ENCODE measurements around the gene MARCO. TPM values are rescaled to one million over a fixed set of nuclear protein-coding genes. Genes with fewer than 3 reads are reported as not detected.

The MARCO gene, protein sequence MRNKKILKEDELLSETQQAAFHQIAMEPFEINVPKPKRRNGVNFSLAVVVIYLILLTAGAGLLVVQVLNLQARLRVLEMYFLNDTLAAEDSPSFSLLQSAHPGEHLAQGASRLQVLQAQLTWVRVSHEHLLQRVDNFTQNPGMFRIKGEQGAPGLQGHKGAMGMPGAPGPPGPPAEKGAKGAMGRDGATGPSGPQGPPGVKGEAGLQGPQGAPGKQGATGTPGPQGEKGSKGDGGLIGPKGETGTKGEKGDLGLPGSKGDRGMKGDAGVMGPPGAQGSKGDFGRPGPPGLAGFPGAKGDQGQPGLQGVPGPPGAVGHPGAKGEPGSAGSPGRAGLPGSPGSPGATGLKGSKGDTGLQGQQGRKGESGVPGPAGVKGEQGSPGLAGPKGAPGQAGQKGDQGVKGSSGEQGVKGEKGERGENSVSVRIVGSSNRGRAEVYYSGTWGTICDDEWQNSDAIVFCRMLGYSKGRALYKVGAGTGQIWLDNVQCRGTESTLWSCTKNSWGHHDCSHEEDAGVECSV
- 1 to 10 TPM in 1 of 4 donors, under 1 TPM in 1, not detected in 2; 0.22 to 6.2 TPM for polyA plus RNA-seq (ENCODE audit: insufficient read length in 4 of 4)

DNA sequence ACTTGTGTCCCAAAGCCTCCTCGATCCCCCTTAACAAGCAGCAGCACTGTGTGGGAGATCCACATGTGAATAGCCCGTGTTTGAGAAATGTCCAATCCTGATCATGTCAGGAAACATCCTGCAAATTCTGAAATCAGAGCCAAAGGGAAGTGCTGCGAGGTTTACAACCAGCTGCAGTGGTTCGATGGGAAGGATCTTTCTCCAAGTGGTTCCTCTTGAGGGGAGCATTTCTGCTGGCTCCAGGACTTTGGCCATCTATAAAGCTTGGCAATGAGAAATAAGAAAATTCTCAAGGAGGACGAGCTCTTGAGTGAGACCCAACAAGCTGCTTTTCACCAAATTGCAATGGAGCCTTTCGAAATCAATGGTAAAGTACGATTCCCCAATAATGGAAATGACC, at the start of gene MARCO:
Gene MARCO, plus strand, starts transcription at position 164 of the 400 bp plus-strand sequence. Its CDS starts 107 bp downstream, at position 271.
- no peak for DNase-seq (ENCODE audit: low read depth in 4 of 4, low spot score in 3 of 4)

DNA sequence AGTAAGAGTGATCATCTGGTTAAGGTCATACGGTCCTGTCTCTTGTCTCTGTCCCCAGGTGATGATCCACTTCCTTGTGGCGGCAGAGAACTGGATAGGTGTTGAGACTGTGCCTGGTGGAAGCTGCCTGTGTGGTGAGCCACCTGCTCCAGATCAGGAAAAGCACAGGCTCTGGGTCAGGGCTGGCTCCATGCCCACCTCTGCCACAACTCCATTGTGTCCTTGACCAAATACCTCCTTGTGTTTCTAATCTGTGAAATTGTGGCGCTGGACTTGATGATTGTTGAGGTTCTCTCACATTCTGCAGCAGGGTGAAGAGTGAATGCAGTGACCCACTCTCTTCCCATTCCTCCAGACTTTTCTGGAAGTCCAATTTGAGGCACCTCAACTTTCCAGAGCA, 48.9 kb upstream of the MARCO start:
- no peak for DNase-seq (ENCODE audit: low read depth in 4 of 4, low spot score in 3 of 4)

DNA sequence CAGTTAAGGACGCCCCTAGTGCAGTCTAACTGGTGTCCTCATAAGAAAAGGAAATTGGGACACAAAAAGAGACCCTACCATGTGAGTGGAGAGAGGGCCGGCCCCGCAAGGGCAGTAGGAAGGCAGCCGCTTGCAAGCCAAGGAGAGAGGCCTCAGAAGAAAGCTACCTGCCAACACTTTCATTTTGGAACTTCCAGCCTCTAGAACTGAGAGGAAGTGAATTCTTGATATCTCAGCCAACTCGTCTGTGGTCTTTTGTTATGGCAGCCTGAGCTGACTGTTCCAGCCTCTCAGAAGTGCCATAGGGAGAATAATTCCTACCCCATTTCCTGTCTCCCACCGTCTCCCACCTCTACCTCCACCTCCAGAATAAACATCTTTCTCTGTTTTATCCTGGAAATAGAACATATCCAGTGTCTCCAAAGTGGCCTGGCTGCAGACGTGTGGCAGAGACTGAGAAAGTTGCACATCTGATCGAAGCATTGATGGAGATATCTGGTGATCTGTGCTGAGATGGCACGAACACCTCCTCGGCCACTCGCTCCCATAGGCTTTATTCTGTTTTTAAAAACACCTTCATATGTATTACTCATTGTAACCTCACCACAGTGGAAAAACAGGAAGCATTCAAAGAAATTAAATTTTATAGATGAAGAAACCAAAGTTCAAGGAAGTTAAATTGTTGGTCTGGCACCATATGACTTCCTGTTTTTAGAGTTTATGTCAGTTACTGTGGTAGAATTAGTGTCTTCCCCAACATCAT, 39.5 kb upstream of the MARCO start:
- DNase-seq (ENCODE audit: low read depth in 4 of 4, low spot score in 3 of 4): no peak

DNA sequence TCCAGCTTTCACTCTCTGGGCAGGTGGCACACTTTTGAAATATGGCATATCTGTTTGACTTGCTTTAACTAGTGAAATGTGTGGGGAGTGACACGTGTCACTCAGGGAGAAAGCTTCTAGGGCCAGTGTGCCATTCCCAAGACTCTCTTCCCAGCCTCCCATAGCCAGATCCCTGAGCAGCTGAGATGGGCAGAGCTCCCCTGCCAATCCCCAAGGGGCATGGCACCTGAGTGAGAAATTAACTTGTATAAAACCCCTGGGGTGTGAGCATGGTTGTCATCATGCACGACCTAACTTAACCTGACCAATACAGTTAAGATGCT, 39.0 kb upstream of the MARCO start:
- DNase-seq (ENCODE audit: low read depth in 4 of 4, low spot score in 3 of 4): no peak

DNA sequence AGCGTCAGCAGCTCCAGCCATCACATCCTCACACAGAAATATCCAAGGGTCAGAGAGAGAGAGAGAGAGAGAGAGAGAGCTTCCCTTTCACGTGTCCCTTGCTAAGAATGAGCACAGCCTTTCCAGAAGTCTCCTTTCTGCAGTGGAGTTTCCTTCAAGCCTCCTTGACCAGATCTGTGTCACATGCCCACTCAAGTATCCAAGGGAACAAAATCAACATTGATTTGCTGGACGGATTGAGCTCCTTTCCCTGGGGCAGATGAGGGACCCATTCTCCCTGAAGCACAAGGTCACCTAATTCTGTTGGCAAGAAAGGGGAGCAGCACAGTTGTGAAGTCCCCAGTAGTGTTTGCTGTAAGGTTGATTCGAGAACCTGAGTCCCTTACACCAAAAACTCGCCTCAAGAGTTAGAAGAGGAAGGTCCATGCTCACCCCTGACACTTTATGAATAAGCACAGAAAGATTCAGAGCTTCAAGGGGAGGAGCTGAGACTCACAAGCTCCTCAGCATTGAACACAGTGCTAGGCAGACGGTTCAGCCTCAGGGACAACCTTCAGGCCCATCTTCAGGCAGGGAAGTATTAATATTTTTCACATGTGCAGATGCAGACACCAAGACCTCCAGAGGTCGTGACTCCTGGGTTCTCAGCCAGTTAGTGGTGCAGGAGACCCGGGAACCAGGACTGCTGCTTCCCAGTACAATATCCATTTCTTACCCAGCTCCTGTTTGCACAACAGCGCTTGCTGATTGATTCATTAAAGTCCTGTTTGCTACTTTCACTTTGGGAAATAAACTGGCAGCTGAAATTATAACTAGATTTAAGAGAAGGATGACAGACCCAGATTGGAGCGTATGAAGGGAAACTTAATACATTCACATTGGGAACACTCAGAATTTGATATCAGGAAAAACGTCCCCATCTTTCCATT, 38.2 kb upstream of the MARCO start:
- DNase-seq (ENCODE audit: low read depth in 4 of 4, low spot score in 3 of 4): no peak

DNA sequence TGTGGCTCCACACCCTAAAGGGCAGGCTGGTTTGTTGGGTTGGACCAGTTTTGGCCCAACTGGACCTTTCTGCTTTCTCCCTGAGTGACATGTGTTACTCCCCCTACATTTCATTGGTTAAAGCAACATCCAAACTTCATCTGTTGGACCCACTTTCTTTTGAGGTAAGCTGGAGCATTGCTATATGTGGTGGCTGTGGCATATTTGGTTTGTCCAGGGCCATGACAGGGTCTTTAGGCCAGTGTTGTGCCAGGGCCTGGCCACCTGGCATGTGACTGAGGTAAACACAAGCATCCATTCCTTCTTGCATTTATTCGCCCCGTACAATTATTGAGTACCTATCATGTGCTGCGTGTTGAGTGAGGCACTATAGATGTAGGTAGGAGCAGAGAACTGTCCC, 36.8 kb upstream of the MARCO start:
- DNase-seq (ENCODE audit: low read depth in 4 of 4, low spot score in 3 of 4): no peak

DNA sequence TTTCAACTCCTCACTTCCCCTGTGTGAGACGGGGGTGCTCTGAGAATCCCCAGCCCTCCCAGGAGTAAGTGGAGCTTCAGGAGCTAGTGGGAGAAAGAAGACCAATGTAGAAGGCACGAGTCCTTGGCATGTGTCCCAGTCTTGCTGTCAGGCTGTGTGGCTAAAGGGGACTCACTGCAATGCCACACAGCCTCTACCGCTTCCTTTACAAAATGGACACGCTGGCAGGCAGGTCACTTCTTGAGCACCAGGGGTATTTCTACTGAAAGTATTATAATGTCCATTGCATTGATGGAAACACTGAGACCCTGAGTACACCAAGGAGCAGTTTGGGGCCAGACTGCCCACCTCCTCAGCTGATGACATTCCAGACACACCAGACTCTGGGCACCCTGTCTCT, 35.8 kb upstream of the MARCO start:
- DNase-seq (ENCODE audit: low read depth in 4 of 4, low spot score in 3 of 4): no peak

DNA sequence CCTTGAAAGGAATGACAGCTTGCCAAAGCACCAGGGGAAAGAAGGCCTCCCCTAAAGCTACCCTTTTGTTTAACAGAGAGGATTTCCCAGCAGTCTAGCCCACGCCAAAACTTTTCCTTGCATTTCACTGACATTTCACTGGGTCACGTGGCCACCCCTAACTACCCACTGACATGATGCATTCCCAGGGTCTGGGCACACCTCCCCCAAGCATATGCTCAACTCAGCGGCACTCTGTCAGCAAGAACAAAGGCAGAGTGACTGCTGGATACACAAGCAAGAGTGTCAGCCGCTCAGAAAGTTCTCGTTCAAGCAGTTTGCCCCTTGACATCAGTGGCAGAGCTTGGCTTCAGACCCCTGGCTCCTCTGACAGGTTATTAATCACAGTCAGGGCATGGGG, 34.2 kb upstream of the MARCO start:
- DNase-seq (ENCODE audit: low read depth in 4 of 4, low spot score in 3 of 4): no peak

DNA sequence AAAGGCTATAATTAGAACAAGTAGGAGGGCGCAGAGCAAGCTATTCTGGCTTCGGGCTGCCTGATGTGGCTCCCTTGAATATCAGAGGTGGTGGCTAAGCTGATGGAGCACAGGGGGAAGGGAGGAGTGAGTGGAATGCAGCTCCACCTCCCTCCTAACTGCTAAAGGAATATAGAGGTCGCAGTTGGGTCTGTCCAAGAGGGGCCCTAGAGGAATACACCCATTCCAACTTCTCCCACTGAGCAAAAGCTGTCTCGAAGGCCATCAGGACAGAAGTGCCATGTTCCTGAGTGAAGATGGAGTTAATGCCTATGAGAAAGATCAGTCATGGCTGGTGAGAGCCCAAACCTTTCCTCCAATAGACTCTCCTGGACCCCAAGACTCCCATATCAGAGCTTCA, 32.8 kb upstream of the MARCO start:
- DNase-seq (ENCODE audit: low read depth in 4 of 4, low spot score in 3 of 4): no peak

DNA sequence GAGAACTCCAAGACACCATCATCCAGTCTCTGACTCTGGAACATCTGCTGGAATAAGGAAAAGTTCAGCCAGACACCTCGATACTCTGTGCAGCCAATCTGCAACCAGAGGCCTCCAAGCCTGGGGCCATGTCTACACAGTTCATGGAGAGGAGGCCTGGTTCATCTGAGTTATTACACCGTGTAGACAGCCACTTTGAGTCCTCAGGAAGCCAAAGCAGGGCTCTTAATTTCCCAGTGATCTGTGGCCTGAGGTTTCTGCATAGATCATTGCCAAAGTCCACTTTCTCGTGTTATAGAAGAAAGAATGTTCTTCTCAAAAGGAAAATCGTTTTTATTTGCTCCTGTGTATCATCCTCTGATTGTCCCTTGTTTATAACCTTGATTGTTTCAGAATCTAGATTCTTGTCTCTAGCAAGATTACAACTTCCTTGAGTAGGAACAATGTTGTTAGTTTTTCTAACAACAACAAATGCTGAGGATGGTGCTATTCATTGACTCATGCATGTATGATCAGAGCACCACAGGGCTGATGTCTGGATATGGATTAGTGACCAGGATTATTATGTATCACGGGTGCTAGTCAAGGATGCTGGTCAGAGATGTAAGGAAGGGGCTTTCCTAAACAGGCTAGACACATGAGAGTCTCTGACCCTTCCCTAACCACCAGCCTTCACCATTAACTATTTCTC, 30.7 kb upstream of the MARCO start:
- no peak for DNase-seq (ENCODE audit: low read depth in 4 of 4, low spot score in 3 of 4)

DNA sequence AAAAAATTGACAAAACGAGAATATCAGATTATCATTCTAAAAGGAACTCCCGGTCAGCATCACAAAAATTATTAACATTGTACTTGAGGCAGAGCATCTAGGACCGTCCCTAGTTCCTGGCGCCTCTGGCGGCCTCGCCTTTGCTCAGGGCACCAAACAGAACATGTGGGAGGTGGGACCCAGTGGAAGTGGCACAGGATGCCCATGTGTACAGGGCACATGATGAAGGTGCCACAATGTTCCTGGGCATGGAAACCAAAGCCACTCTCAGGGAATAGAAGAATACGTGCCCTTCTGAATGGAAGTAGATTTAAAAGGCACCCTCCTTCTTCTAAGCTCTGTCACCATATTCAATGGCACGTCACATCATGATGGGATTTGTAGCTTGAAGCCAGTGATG, 30.1 kb upstream of the MARCO start:
- DNase-seq (ENCODE audit: low read depth in 4 of 4, low spot score in 3 of 4): no peak

DNA sequence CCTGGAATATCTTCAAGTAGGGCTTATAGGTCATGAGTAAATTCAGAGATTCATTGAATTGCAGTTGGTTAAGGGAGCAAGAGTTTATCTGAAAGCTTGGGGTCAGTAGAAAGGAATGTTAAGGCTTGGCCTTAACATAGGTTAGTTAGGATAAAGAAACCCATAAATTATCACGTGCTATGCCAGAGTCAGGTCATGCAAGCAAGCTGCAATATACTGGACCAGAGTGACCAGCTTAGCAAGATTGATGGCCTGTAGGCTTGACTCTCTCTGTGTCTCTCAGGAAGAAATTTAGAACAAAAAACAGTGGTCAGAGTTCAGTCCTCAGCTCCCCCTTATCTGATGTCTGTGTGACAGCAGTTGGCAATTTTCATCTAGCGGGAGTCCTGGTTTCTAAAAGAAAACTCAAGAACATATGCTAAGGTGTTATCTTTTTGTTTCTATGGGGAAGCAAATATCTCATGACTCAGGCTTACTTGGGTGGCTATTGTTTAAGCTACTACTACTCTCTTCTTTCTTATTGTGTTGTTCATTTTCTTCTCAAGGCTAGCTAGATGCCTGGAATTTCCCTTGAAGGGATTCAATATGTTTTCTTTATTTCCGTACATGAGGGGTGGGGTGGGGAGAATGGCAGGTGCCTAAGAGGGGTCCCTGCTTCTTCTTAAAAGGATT, 28.7 kb upstream of the MARCO start:
- DNase-seq (ENCODE audit: low read depth in 4 of 4, low spot score in 3 of 4): no peak

DNA sequence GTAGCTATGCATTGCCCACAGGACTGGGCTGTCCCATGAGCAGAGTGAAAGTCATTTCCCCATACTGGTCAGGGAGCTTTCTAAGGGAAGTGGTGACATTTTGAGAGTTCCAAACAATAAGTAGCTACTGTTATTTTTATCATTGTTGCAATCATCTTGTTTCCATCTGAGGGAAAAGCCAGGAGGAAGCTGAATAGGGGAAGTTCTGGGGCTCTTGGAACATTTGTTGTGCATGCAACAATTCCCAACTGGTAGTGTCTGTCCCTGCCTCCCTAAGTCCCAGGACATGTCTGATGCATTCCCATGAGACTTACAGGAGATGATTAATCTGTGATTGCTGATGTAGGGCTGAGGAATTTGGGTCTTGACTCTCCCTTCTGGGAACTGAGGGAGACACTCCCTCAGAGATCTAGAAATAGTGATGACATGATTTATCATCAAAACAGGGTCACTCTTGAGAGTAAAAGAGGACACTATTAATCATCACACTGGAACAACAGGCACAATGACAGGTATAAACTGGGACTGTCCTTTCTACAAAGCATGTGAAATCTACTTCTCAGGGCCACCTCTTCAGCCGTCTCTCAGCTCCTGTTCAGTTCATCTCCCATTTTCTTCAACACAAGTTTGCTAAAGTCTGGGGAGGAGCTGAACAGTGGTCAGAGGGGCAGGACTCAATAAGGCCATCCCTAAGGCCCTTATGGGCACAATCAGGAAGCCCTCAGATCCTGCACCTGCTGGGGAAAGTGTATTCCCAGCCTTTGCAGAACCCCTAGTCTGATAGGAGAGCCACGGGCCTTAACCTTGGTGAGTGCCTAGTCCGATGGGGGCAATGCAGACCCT, 28.0 kb upstream of the MARCO start:
- no peak for DNase-seq (ENCODE audit: low read depth in 4 of 4, low spot score in 3 of 4)

DNA sequence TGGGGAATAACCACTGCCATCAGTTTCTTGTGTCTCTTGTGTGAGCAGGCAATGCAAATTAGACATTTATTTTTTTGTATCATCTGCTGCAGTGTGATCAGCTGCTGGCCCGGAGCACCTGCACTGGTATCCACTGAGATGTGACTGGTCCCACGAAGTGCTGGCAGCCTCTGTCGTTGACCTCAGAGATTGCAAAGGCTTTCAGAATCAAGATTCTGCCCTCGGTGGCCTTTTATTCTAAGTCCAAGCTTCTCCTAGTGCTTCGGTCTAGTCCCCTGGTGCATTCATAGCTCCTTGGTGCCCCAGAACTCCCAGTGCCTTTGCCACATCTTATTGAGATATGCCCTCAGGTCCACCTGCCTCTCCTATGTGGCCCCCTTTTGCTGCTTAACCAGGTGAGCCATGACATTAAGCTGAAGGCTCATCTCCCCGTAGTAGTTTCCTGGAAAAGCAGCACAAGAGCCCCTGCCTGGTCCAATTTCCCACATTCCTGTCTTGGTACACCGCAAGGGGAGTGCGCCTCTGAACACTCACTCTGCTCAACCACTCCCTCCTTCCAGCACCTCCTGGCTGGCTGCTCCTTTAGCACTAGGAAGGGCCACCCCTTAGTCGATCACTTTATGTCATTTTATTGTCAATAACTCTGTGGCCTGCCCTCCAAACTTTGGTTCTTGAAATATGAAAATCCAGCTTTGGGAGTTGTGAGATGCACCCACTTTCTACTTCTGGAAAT, 27.1 kb upstream of the MARCO start:
- no peak for DNase-seq (ENCODE audit: low read depth in 4 of 4, low spot score in 3 of 4)

DNA sequence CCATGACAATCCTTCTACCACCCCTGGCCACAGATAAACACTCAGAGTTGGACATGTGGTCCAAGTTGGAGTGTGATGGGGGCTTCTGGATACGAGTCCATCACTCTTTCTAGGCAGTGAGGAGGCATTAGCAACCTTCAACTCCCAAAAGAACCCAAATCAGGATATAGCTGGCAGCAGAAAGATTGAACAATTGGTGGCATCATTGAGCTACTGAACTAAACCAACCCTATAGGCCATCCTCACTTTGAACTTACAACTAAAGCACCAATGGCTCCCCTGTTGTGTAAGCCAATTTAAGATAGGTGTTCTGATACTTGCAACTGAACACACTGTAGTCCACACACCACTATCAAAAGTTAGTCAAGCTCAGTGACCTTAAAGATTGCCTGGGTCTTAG, 24.0 kb upstream of the MARCO start:
- no peak for DNase-seq (ENCODE audit: low read depth in 4 of 4, low spot score in 3 of 4)

DNA sequence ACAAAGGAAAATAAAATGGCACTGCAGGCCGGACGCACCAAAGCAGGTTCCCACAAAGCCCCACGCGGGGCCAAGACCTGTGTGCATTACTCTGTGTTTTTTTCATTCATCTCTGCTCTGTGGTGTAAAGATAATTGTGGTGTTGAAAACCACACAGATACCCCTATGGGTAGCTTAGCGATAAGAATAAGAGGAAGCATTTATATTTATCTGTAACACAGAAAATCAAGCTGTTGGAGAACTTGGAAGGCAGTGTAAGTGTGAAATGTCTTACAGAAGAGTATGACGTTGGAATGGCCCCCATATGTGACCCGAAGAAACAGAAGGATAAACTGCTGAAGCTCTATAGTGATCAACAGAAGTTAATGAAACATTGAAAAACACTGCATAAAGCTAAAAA, 20.3 kb upstream of the MARCO start:
- no peak for DNase-seq (ENCODE audit: low read depth in 4 of 4, low spot score in 3 of 4)

DNA sequence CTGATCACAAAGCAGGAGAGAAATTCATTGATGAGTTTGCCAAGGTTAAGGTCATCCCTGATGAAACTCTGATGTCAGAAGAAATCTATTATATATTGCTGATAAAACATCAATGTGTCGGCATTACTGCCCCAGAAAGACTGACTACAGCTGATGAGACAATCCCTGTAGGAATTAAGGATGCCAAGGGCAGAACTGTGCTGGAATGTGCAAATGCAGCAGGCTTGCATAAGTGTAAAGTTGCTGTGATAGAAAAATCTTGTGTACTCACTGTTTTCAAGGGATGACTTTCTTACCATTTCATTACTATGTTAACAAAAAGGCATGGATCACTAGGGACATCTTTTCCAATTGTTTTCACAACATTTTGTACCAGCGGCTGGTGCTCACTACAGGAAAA, 19.7 kb upstream of the MARCO start:
- no peak for DNase-seq (ENCODE audit: low read depth in 4 of 4, low spot score in 3 of 4)

DNA sequence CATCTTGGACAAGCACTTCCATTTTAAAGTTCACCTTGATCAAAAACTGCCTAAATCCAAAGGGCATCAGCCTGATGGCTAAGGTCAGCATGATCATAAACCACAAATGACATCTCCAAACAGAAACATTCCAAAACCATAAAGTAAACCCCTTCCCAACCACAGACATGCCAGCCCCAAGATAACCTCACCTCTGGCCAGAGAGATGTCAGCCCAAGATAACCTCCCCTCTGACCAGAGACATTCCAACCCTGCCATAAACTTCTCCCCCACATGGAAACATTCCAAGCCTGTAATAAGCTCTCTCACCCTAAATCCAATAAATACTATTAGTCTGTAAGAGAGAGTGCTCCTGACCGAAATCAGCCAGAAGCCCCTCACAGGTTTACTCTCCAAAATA, 18.6 kb upstream of the MARCO start:
- DNase-seq (ENCODE audit: low read depth in 4 of 4, low spot score in 3 of 4): no peak

All from left renal pelvis (tissue), 4 donors.